Osteoblast (primary cell): Measurements from ENCODE around the gene CDC27. TPM values are rescaled to one million over a fixed set of nuclear protein-coding genes. Genes with fewer than 3 reads are reported as not detected.

ENCODE experiments used
- DNase-seq: peaks from one replicate; pipeline ENCODE4 v3.0.0; 2011; ENCODE audit warnings: low spot score, mixed read lengths; ENCODE audit not compliant: insufficient read length; ENCODE audit errors: missing footprints
- H2AFZ ChIP-seq: 2 replicates; pipeline ENCODE4 v1.6.0; 2011; ENCODE audit warnings: mild to moderate bottlenecking, low read length
- H3K27ac ChIP-seq: 2 replicates; pipeline ENCODE4 v1.5.1; 2011; ENCODE audit warnings: mild to moderate bottlenecking, low read depth, low read length, moderate library complexity
- H3K27me3 ChIP-seq: 2 replicates; pipeline ENCODE4 v1.6.0; 2012; ENCODE audit warnings: mild to moderate bottlenecking, control low read depth, inconsistent platforms, low read length, moderate library complexity; ENCODE audit not compliant: insufficient read depth
- H3K36me3 ChIP-seq: 2 replicates; pipeline ENCODE4 v1.5.1; 2011; ENCODE audit warnings: mild to moderate bottlenecking, low read length, control low read depth, moderate library complexity; ENCODE audit not compliant: insufficient read depth
- H3K4me1 ChIP-seq: 2 replicates; pipeline ENCODE4 v1.5.1; 2011; ENCODE audit warnings: mild to moderate bottlenecking, low read length, control low read depth, moderate library complexity; ENCODE audit not compliant: insufficient read depth
- H3K4me2 ChIP-seq: 2 replicates; pipeline ENCODE4 v1.6.0; 2011; ENCODE audit warnings: mild to moderate bottlenecking, low read length; ENCODE audit not compliant: insufficient read depth
- H3K4me3 ChIP-seq: fragments of 200-600 bp; sonication (generic); 3 replicates; pipeline ENCODE4 v1.5.1; 2012; ENCODE audit warnings: mild to moderate bottlenecking, low read length, inconsistent platforms; ENCODE audit not compliant: insufficient read depth
- H3K79me2 ChIP-seq: 2 replicates; pipeline ENCODE4 v1.6.0; 2012; ENCODE audit warnings: mild to moderate bottlenecking, low read length, control low read depth, inconsistent platforms; ENCODE audit not compliant: insufficient read depth
- H3K9me3 ChIP-seq: 2 replicates; pipeline ENCODE4 v1.5.1; 2011; ENCODE audit warnings: low read depth, low read length, control low read depth
- H4K20me1 ChIP-seq: 2 replicates; pipeline ENCODE4 v1.6.0; 2012; ENCODE audit warnings: mild to moderate bottlenecking, low read length, control low read depth; ENCODE audit not compliant: insufficient read depth
- total RNA-seq: library from RNA; depleted of rRNA; stranded (reverse); fragments of >200 nt; gene quantifications from 2 replicates; pipeline ENCODE4 v1.2.3, GENCODE V29; 2012
- TF ChIP-seq, protein P1 (sequence below): IDR thresholded peaks from 2 replicates; pipeline ENCODE4 v1.5.1; 2011; ENCODE audit warnings: mild to moderate bottlenecking, low read depth, low read length, moderate library complexity; ENCODE audit errors: extremely low read depth

The CDC27 gene
- total RNA-seq, 1 donor = 80.3 TPM

DNA sequence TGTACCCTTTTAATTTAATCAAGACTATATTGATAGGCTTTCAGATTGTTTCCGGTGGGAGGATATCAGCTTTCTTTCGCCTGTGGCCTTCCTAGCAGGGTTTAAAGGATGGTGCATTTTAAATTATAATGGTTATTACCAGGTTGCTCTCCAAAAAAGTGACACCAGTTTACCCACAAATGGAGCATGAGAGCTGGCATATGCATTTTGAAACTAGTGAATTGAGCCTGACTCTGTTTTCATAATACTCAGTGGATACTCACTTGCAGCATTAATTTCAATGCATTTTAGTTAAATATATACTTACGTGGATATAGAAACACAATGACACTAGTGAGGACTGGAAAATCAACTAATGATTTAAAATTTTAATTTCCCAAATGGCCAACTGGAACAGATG is 25.8 kb upstream of the CDC27 start:
- Histone ChIP-seq H2AFZ (no peak overlapping the region), H4K20me1 (no peaks in the 10 kb centered on the region), H3K27me3 (no peaks in the 10 kb centered on the region), H3K36me3 (no peaks in the 10 kb centered on the region), H3K79me2 (no peaks in the 10 kb centered on the region), H3K9me3 (no peaks in the 10 kb centered on the region), H3K4me2 (no peak overlapping the region), H3K4me3 (no peak overlapping the region), H3K27ac (no peak overlapping the region), H3K4me1 (no peaks in the 10 kb centered on the region)
- TF ChIP-seq, protein P1, sequence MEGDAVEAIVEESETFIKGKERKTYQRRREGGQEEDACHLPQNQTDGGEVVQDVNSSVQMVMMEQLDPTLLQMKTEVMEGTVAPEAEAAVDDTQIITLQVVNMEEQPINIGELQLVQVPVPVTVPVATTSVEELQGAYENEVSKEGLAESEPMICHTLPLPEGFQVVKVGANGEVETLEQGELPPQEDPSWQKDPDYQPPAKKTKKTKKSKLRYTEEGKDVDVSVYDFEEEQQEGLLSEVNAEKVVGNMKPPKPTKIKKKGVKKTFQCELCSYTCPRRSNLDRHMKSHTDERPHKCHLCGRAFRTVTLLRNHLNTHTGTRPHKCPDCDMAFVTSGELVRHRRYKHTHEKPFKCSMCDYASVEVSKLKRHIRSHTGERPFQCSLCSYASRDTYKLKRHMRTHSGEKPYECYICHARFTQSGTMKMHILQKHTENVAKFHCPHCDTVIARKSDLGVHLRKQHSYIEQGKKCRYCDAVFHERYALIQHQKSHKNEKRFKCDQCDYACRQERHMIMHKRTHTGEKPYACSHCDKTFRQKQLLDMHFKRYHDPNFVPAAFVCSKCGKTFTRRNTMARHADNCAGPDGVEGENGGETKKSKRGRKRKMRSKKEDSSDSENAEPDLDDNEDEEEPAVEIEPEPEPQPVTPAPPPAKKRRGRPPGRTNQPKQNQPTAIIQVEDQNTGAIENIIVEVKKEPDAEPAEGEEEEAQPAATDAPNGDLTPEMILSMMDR = no peak
- DNase-seq = no peak

DNA sequence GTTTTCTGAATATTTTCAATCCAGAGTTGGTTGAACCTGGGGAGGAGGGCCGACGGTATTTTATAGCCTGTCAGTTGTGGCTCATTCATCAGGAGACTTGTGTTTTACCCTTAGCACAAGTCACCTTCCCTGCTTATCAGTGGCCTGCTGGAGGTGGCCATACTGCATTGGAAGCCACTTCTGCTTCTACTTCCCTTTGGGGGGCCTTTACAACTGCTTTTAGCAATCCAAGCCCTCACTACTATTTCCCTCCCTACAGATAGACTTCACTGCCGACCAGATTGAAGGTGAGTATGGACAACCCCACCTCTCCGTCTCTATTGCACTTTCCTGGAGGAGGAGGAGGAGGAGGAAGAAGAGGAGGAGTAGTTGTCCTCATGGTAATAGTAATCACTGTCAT is 24.4 kb upstream of the CDC27 start:
- Histone ChIP-seq H3K4me1 (no peaks in the 10 kb centered on the region), H3K27me3 (no peaks in the 10 kb centered on the region), H3K9me3 (no peaks in the 10 kb centered on the region), H3K4me2 (no peak overlapping the region), H3K79me2 (no peaks in the 10 kb centered on the region), H3K36me3 (no peaks in the 10 kb centered on the region), H3K27ac (no peak overlapping the region), H2AFZ (no peak overlapping the region), H3K4me3 (no peak overlapping the region), H4K20me1 (no peaks in the 10 kb centered on the region)
- TF ChIP-seq, protein P1 = no peak
- DNase-seq = no peak

DNA sequence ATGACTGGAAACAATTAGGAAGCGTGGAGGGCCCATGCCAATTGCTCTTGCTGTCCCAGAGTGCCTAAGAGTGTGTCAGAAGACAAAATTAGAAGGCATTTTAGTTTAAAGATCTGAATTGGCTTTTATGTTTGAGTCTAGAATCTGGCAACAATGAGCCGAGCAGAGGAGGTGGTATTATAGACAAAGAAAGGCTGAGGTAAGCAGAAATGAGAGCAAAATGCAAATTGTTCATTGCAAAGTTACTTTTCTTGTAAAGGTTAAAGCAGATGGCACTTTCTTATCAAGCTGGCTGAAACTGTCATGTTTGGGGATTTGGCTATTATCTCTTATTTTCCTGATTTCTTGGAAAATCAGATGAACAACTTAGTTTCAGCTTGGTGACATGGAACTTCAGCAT is 23.4 kb upstream of the CDC27 start:
- H3K27ac ChIP-seq = no peak overlapping the region
- no peaks in the 10 kb centered on the region for H3K4me1 ChIP-seq
- TF ChIP-seq, protein P1 = no peak
- DNase-seq = no peak
- no peaks in the 10 kb centered on the region for H3K9me3 ChIP-seq
- no peak overlapping the region for H3K4me3 ChIP-seq
- H3K4me2 ChIP-seq = no peak overlapping the region
- no peaks in the 10 kb centered on the region for H3K36me3 ChIP-seq
- no peak overlapping the region for H2AFZ ChIP-seq
- no peaks in the 10 kb centered on the region for H3K79me2 ChIP-seq
- H3K27me3 ChIP-seq = no peaks in the 10 kb centered on the region
- H4K20me1 ChIP-seq = no peaks in the 10 kb centered on the region

DNA sequence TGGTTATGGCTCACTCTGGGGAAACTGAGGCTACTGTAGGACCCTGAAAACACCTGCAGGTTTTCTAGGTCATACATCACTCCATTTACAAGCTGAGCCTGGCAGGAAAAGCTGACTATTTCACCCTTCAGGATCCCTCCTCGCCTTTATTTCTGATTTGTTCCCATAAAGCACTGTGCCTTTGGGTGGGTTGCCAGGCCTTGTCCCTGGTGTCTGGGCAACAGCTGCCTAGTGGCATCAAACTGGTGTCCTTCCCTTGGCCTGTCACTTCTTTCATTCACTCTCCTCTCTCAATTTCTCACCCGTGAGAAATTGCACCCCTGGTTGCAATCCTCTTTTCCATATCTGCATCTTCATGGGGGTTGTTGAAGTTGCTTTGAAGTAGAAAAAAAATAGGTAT is 21.7 kb upstream of the CDC27 start:
- peaks cover 2% of the 10 kb centered on the region for H3K4me1 ChIP-seq
- DNase-seq = no peak
- no peaks in the 10 kb centered on the region for H3K27me3 ChIP-seq
- H3K36me3 ChIP-seq = no peaks in the 10 kb centered on the region
- H4K20me1 ChIP-seq = no peaks in the 10 kb centered on the region
- TF ChIP-seq, protein P1 = no peak
- H3K79me2 ChIP-seq = no peaks in the 10 kb centered on the region
- no peak overlapping the region for H3K27ac ChIP-seq
- H3K9me3 ChIP-seq = no peaks in the 10 kb centered on the region
- no peak overlapping the region for H3K4me3 ChIP-seq
- H2AFZ ChIP-seq = no peak overlapping the region
- no peak overlapping the region for H3K4me2 ChIP-seq
